B cell (primary cell): ENCODE data around the gene CYTH2. TPM values are rescaled to one million over a fixed set of nuclear protein-coding genes. Genes with fewer than 3 reads are reported as not detected.

ENCODE experiments used
- ATAC-seq: fragments of 200-7000 bp; cut with Tn5 transposase; one replicate; pipeline ENCODE4 v1.10.0; 2021; ENCODE audit warnings: low read depth, mild to moderate bottlenecking, moderate number of reproducible peaks, moderate library complexity
- CTCF ChIA-PET: fragments of 350-600 bp; sonication (Branson Sonifier 250); formaldehyde crosslinking; loops from one replicate; lab custom pipeline; 2021; ENCODE audit warnings: antibody characterized with exemption, inconsistent platforms; lab: Charles Lee
- POLR2A ChIA-PET: fragments of 350-600 bp; sonication (Branson Sonifier 250); formaldehyde crosslinking; loops from one replicate; lab custom pipeline; 2021; ENCODE audit warnings: antibody characterized with exemption; lab: Charles Lee
- DNase-seq: peaks from one replicate; pipeline ENCODE4 v3.0.0; 2013
- H2AFZ ChIP-seq: 2 replicates; pipeline ENCODE4 v1.6.1; 2012; ENCODE audit warnings: mild to moderate bottlenecking, low read depth, low read length; ENCODE audit not compliant: insufficient read depth, poor library complexity, severe bottlenecking
- H3K27ac ChIP-seq, 2 donors: 1 replicate in 1 of 2; 2 replicates in 1 of 2; pipeline ENCODE4 v1.5.1; 2012 to 2013; ENCODE audit warnings: low read length in 2 of 2, mild to moderate bottlenecking in 2 of 2, moderate library complexity in 1 of 2
- H3K27me3 ChIP-seq, 4 experiments: fragments of 200-600 bp in 1 of 4; sonication (generic) in 1 of 4; replicated peaks in 1 of 4; 1 replicate in 2 of 4; 2 replicates in 2 of 4; pipeline versions ENCODE4 v1.6.1 to v1.7.0; 2013 to 2016; ENCODE audit warnings: low read length in 3 of 4, mild to moderate bottlenecking in 2 of 4, mixed read lengths in 1 of 4, moderate library complexity in 1 of 4; ENCODE audit not compliant: insufficient read depth in 4 of 4, control insufficient read depth in 3 of 4; ENCODE audit errors: control extremely low read depth in 1 of 4
- H3K36me3 ChIP-seq, 2 experiments: replicated peaks in 1 of 2; 1 replicate in 1 of 2; 2 replicates in 1 of 2; pipeline versions ENCODE4 v1.6.1 to v1.7.1; 2013; ENCODE audit warnings: low read length in 1 of 2; ENCODE audit not compliant: insufficient read depth in 2 of 2, control insufficient read depth in 1 of 2; ENCODE audit errors: control extremely low read depth in 1 of 2, extremely low read depth in 1 of 2
- H3K4me1 ChIP-seq, 2 donors: fragments of 200-600 bp in 1 of 2; sonication (generic) in 1 of 2; 1 replicate in 1 of 2; 2 replicates in 1 of 2; pipeline versions ENCODE4 v1.5.1 to v1.6.1; 2013 to 2017; ENCODE audit warnings: low read length in 2 of 2; ENCODE audit not compliant: control insufficient read depth in 2 of 2, insufficient read depth in 2 of 2
- H3K4me2 ChIP-seq: replicated peaks from 2 replicates; pipeline ENCODE3; 2012; ENCODE audit warnings: mild to moderate bottlenecking, low read depth, low read length; ENCODE audit not compliant: poor library complexity, severe bottlenecking
- H3K4me3 ChIP-seq, 5 experiments: fragments of 200-600 bp in 1 of 5; sonication (generic) in 1 of 5; 1 replicate in 3 of 5; 2 replicates in 2 of 5; pipeline versions ENCODE4 v1.5.1 to v1.7.0; 2011 to 2016; ENCODE audit warnings: low read length in 4 of 5, mild to moderate bottlenecking in 4 of 5, low read depth in 2 of 5, control low read depth in 1 of 5, moderate library complexity in 1 of 5; ENCODE audit not compliant: insufficient read depth in 1 of 5; ENCODE audit errors: control extremely low read depth in 1 of 5, extremely low read depth in 1 of 5
- H3K79me2 ChIP-seq: fragments of 200-600 bp; sonication (generic); one replicate; pipeline ENCODE4 v1.6.0; 2016; ENCODE audit warnings: low read length; ENCODE audit not compliant: control insufficient read depth, insufficient read depth
- H3K9ac ChIP-seq: fragments of 200-600 bp; sonication (generic); 2 replicates; pipeline ENCODE4 v1.6.1; 2017; ENCODE audit warnings: mild to moderate bottlenecking, low read length, moderate library complexity
- H3K9me3 ChIP-seq, 3 donors: one replicate each; pipeline versions ENCODE4 v1.6.1 to v1.7.1; 2013; ENCODE audit warnings: low read length in 2 of 3; ENCODE audit not compliant: control insufficient read depth in 2 of 3, insufficient read depth in 1 of 3; ENCODE audit errors: control extremely low read depth in 1 of 3
- H4K20me1 ChIP-seq: 2 replicates; pipeline ENCODE4 v1.6.0; 2012; ENCODE audit warnings: mild to moderate bottlenecking, low read length; ENCODE audit not compliant: insufficient read depth, control insufficient read depth, poor library complexity, severe bottlenecking
- H3K27ac Mint-ChIP-seq: one replicate; pipeline ENCODE4 v1.8.0; 2021; ENCODE audit warnings: mixed read lengths
- H3K27me3 Mint-ChIP-seq: one replicate; pipeline ENCODE4 v1.8.0; 2021; ENCODE audit warnings: mixed read lengths
- H3K4me1 Mint-ChIP-seq: one replicate; pipeline ENCODE4 v1.8.0; 2021; ENCODE audit warnings: mixed read lengths
- H3K4me3 Mint-ChIP-seq: one replicate; pipeline ENCODE4 v1.8.0; 2021; ENCODE audit warnings: mixed read lengths
- H3K9me3 Mint-ChIP-seq: one replicate; pipeline ENCODE4 v1.8.0; 2022; ENCODE audit warnings: mixed read lengths; ENCODE audit not compliant: insufficient read depth
- EZH2 ChIP-seq: IDR thresholded peaks from 2 replicates; pipeline ENCODE4 v1.6.1; 2012; ENCODE audit warnings: borderline replicate concordance, low read depth, mild to moderate bottlenecking, moderate library complexity, low read length; ENCODE audit not compliant: insufficient read depth, poor library complexity, severe bottlenecking
- WGBS: methylation state at CpG from one replicate; pipeline ENCODE4 v1.1.5; 2013; ENCODE audit warnings: missing lambda C conversion rate; ENCODE audit not compliant: insufficient coverage; 5-methylcytosine and 5-hydroxymethylcytosine counted together
- intact Hi-C: fragments of 100-400 bp; cut with micrococcal nuclease; formaldehyde crosslinking; loops from one replicate; pipeline ENCODE4 v1.10.0; 2022
- polyA plus RNA-seq: library from polyadenylated mRNA; depleted of rRNA; stranded (reverse); fragments of >200 nt; gene quantifications from 2 replicates; pipeline ENCODE4 v1.2.3, GENCODE V29; 2012
- total RNA-seq, 2 donors: library from RNA; stranded (reverse); fragments of 120-200 nt in 1 of 2; gene quantifications; 1 replicate in 1 of 2; 2 replicates in 1 of 2; pipeline versions ENCODE4 v1.2.3 to v1.2.4, GENCODE V29; 2013 to 2022
- TF ChIP-seq, protein P1 (sequence below): fragments of 200-600 bp; IDR thresholded peaks from one replicate; pipeline ENCODE4 v1.8.0; 2022; ENCODE audit warnings: antibody characterized with exemption, mild to moderate bottlenecking

Gene CYTH2
- total and polyA plus RNA-seq, 2 donors (not counting 1 experiment from before 2014, with no cell fraction given): 40.7 to 56.0 TPM

DNA sequence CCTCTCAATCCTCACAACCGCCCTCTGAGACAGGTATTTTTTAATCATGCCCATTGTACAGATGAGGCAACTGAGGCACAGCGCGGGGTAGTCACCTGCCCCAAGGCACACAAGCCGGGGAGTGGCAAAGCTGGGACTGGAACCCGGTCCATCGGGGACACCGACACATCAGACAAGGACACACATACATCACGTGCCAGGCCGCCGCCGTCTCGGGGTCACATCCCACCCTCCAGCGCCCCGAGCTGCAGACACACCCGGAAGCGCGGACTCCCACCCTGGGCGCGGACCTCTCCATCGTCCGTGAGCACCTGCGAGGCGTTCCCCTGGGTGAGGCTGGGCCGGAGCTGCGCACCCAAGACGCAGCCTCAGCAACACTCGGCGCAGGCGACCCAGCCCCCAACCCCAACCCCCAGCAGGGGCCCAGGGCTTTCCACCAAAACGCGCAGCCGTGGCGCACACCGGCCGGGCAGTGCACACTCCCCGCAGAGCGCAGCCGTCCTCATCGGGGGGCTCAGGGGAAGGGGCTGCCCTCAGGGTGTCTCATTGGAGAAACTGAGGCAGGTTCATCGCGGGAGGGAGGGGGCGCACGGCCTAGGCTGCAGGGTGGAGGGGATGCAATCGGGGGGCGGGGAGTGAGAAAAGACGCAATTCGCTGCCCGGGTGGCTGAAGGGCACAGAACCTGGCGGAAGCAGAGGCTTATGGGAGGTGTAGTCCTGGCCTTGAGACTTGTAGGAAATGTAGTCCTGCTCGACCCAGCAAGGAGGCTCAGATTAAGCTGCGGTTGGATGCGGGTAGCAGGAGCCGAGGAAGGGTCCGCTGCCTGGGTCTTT, 44.3 kb downstream of the CYTH2 start:
- peak overlapping the region; percentile 95 for H3K4me2 ChIP-seq
- TF ChIP-seq EZH2: no peak
- TF ChIP-seq, protein P1, sequence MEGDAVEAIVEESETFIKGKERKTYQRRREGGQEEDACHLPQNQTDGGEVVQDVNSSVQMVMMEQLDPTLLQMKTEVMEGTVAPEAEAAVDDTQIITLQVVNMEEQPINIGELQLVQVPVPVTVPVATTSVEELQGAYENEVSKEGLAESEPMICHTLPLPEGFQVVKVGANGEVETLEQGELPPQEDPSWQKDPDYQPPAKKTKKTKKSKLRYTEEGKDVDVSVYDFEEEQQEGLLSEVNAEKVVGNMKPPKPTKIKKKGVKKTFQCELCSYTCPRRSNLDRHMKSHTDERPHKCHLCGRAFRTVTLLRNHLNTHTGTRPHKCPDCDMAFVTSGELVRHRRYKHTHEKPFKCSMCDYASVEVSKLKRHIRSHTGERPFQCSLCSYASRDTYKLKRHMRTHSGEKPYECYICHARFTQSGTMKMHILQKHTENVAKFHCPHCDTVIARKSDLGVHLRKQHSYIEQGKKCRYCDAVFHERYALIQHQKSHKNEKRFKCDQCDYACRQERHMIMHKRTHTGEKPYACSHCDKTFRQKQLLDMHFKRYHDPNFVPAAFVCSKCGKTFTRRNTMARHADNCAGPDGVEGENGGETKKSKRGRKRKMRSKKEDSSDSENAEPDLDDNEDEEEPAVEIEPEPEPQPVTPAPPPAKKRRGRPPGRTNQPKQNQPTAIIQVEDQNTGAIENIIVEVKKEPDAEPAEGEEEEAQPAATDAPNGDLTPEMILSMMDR: no peak
- peaks cover 0 to 37% (median 14%) of the 10 kb centered on the region in 4 experiments for H3K27me3 ChIP-seq
- no peaks in the 10 kb centered on the region for H3K9me3 Mint-ChIP-seq
- H3K4me3 ChIP-seq: peak overlapping the region; percentile 21 to 82 (median 73)
- no peaks in the 10 kb centered on the region for H4K20me1 ChIP-seq
- H3K4me1 Mint-ChIP-seq: peaks cover 15% of the 10 kb centered on the region
- peaks cover 15% of the 10 kb centered on the region for H3K27me3 Mint-ChIP-seq
- ChIA-PET CTCF (interaction anchor here (1.4 kb wide), 1 partner anchor 76 kb away, joined by 4 read pairs; no protein-coding TSS in a partner anchor), POLR2A (interaction anchor here (0.6 kb wide), 2 partner anchors 11 to 75 kb away, joined by 3 read pairs; no protein-coding TSS in a partner anchor)
- no peaks in the 10 kb centered on the region for H3K36me3 ChIP-seq
- DNase-seq (peak; percentile 78), ATAC-seq (peak; percentile 84)
- no peak overlapping the region for H3K27ac ChIP-seq
- H3K79me2 ChIP-seq: no peaks in the 10 kb centered on the region
- H2AFZ ChIP-seq: peak overlapping the region; percentile 87
- peaks cover 28 to 30% of the 10 kb centered on the region in 2 donors for H3K4me1 ChIP-seq
- peak overlapping the region; percentile 84 for H3K9ac ChIP-seq
- H3K4me3 Mint-ChIP-seq: no peak overlapping the region
- no peak overlapping the region for H3K27ac Mint-ChIP-seq
- peaks cover 0 to 7% (median 0%) of the 10 kb centered on the region in 3 donors for H3K9me3 ChIP-seq
- intact Hi-C loops: loop anchor here (1.0 to 5.0 kb wide), 3 partner anchors 68 to 191 kb away; partner anchors contain the start of genes GRWD1, SYNGR4 and TMEM143
- WGBS: 2% methylated on average over 54 of the region's 54 CpGs
